Ectodermal cell (in vitro differentiated cells): ENCODE data around the gene NOD2.

Experiments used
- H3K27ac ChIP-seq: 2 replicates; pipeline ENCODE4 v1.7.0; 2013; ENCODE audit warnings: mild to moderate bottlenecking, low read depth, low read length; ENCODE audit not compliant: insufficient read depth, poor library complexity, severe bottlenecking
- H3K27me3 ChIP-seq: 2 replicates; pipeline ENCODE4 v1.7.0; 2013; ENCODE audit warnings: mild to moderate bottlenecking, low read length; ENCODE audit not compliant: insufficient read depth, control insufficient read depth, poor library complexity, severe bottlenecking
- H3K36me3 ChIP-seq: one replicate; pipeline ENCODE4 v1.7.0; 2013; ENCODE audit warnings: low read length; ENCODE audit not compliant: control insufficient read depth, insufficient read depth
- H3K4me1 ChIP-seq: one replicate; pipeline ENCODE4 v1.7.0; 2013; ENCODE audit warnings: low read length; ENCODE audit not compliant: control insufficient read depth, insufficient read depth
- H3K4me3 ChIP-seq: 2 replicates; pipeline ENCODE4 v1.7.0; 2013; ENCODE audit warnings: low read depth, low read length, control low read depth; ENCODE audit not compliant: insufficient read depth
- H3K9me3 ChIP-seq: 2 replicates; pipeline ENCODE4 v1.7.0; 2013; ENCODE audit warnings: mild to moderate bottlenecking, low read length, moderate library complexity; ENCODE audit not compliant: control insufficient read depth
- WGBS, 2 experiments: methylation state at CpG; one replicate each; pipeline ENCODE4 v1.1.7; 2013; ENCODE audit warnings: missing lambda C conversion rate in 2 of 2; 5-methylcytosine and 5-hydroxymethylcytosine counted together

NOD2 gene

DNA sequence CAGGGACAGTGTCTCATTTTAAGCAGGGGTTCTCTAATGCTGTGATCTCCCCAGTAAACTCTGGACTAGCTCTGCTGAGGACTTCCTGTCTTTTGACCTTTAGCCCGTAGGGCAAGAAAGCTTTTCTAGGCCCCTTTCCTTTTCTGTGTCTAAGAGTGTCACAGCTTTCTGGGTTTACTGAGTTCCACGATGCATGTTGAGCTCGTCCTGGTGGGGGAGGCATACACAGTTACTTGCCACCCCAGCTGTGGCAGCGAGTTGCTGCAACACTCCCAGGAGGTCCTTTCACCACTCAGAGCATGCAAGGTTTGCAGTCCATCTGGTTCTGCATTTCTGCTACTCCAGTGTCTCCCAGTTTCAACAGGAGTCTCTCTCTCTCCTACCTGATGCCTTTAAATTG is 23.7 kb downstream of the NOD2 start:
- no peak overlapping the region for H3K27ac ChIP-seq
- H3K4me1 ChIP-seq = no peaks in the 10 kb centered on the region
- 94 to 95% methylated on average over 4 of the region's 4 CpGs for WGBS, 2 experiments

DNA sequence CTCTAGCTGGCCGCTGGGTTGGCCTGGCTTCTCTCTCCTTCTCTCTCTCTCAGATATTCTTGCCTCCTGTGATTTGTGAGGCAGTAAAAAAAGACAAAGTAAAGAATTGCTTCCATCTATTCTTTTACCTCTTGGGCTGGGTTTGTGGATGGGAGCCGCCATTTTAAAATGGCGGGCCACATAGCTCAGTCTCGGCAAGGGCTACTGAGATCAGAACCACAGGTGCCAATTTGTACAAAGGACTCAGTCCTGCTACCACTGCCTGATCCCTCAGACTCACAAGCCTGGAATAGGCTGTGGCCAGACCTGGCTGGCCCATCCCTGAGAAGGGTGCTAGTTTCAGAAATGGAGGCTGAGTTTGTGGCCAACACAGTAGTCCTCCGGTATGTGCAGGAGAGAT is 24.1 kb downstream of the NOD2 start:
- WGBS, 2 experiments = 94 to 97% methylated on average over 5 of the region's 5 CpGs
- Histone ChIP-seq H3K4me1 (no peaks in the 10 kb centered on the region), H3K4me3 (no peak overlapping the region)

More for the DNA sequence above, 23.7 kb downstream of the NOD2 start:
- Histone ChIP-seq H3K36me3 (no peaks in the 10 kb centered on the region), H3K27me3 (no peaks in the 10 kb centered on the region), H3K4me3 (no peak overlapping the region), H3K9me3 (no peaks in the 10 kb centered on the region)

DNA sequence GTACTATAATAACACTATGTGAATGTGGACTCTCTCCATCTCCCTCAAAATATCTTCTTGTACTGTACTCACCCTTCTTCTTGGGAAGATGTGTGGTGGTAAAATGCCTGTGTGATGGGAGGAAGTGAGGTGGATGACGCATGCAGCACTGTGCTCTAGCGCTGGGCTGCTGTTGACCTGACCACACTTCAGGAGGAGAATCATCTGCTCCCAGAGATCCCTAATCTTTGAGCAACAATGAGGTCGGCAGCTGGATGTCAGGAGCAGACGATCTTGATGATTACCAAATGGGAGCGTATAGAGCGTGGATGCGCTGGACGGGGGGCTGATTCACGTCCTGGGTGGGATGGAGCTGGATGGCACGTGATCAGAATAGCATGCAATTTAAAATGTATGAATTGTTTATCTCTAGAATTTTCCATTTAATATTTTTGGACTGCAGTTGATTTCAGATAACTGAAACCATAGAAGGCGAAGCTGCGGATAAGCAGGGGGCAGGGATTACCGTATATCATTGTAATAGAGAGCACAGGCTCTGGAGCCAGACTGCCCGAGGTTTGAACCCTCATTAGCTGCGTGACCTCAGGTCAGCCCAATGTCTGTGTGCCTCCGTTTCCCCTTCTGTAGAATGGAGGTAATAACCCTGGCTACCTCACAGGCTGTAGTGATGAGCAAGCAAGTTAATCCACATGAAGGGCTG is 24.8 kb downstream of the NOD2 start:
- WGBS, 2 experiments = 93% methylated on average over 15 to 16 of the region's 16 CpGs
- Histone ChIP-seq H3K4me3 (no peak overlapping the region), H3K27ac (no peak overlapping the region)

More for the DNA sequence above, 24.1 kb downstream of the NOD2 start:
- no peaks in the 10 kb centered on the region for H3K27me3 ChIP-seq
- no peaks in the 10 kb centered on the region for H3K9me3 ChIP-seq
- H3K27ac ChIP-seq = no peak overlapping the region
- no peaks in the 10 kb centered on the region for H3K36me3 ChIP-seq

DNA sequence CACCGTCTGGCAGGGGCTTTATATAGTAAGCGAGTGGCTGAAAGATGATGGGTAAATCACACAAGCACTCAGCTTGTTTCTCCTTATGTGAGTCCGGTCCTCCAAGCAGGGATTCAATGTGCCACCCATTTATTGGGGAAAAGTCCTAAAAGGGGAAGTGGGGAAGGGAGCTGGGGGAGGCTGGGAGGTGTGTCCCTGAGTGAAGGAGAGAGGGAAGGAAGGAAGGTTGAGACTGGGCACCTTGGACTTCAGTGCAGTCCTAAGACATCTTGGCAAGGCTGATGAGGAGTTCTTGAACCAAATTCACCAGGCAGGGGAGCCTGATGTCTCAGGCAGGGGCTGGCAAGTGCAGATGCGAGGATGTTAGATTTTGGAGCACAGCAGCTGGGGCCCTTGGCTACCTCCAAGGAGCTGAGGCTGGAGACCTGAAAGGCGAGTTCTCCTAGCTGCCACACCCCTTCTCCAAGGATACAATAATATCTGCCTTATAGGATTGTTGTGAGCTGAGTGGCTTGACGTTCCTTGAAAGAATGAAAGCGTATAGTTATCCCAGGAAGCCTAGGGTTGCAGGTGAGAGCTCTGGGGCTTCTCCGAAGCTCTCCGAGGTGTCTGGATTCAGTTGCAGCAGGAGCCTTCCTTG is 25.5 kb downstream of the NOD2 start:
- 91% methylated on average over 8 to 9 of the region's 9 CpGs for WGBS, 2 experiments
- Histone ChIP-seq H3K27ac (no peak overlapping the region), H3K9me3 (no peaks in the 10 kb centered on the region), H3K27me3 (no peaks in the 10 kb centered on the region), H3K36me3 (no peaks in the 10 kb centered on the region), H3K4me3 (no peak overlapping the region), H3K4me1 (no peaks in the 10 kb centered on the region)

More for the DNA sequence above, 24.8 kb downstream of the NOD2 start:
- no peaks in the 10 kb centered on the region for H3K4me1 ChIP-seq
- no peaks in the 10 kb centered on the region for H3K27me3 ChIP-seq
- no peaks in the 10 kb centered on the region for H3K9me3 ChIP-seq
- no peaks in the 10 kb centered on the region for H3K36me3 ChIP-seq

DNA sequence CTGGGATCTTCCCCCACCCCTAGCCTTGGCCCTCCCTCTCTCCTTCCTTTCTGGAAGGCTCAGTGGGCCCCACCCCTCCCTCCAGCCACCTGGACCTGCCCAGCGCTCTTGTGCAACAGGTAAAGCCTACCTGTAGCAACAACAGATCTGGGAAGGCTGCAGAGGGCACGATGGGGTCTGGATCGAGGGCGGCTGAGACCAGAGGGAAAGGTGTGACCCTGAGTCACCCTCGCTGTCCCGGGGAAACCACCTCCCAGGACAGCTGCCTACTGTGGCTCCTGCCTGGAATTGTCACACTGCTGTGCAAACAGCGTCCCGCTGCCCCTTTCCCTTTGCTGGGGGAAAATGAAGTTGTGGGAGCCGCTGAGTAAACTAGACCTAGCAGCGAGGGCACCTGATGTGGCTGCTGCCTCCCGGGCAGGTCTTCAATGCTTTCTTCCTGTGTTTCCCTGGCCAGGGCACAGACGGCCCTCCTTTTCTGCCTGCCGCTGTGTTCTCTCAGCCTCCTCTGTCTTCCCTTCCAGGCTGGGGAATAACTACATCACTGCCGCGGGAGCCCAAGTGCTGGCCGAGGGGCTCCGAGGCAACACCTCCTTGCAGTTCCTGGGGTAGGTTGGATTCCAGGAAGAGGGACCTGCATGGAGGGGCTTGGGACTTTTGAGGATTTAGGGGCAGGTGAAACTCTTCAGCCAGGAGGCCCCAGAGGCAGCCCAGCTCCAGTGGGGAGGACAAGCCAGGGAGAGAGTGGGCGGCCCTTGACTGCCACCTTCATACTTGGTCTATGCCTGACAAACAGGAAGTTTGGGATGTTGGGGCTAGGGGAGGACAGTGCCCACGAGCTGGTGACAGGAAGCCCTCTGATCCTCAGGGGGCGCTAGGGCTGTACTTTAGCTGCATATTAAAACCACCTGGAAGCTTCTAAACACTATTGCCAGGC is 26.3 kb downstream of the NOD2 start:
- H3K4me3 ChIP-seq = no peak overlapping the region
- H3K27me3 ChIP-seq = no peaks in the 10 kb centered on the region
- no peaks in the 10 kb centered on the region for H3K9me3 ChIP-seq
- no peak overlapping the region for H3K27ac ChIP-seq
- 86% methylated on average over 20 of the region's 20 CpGs for WGBS, 2 experiments
- H3K4me1 ChIP-seq = no peaks in the 10 kb centered on the region
- no peaks in the 10 kb centered on the region for H3K36me3 ChIP-seq

DNA sequence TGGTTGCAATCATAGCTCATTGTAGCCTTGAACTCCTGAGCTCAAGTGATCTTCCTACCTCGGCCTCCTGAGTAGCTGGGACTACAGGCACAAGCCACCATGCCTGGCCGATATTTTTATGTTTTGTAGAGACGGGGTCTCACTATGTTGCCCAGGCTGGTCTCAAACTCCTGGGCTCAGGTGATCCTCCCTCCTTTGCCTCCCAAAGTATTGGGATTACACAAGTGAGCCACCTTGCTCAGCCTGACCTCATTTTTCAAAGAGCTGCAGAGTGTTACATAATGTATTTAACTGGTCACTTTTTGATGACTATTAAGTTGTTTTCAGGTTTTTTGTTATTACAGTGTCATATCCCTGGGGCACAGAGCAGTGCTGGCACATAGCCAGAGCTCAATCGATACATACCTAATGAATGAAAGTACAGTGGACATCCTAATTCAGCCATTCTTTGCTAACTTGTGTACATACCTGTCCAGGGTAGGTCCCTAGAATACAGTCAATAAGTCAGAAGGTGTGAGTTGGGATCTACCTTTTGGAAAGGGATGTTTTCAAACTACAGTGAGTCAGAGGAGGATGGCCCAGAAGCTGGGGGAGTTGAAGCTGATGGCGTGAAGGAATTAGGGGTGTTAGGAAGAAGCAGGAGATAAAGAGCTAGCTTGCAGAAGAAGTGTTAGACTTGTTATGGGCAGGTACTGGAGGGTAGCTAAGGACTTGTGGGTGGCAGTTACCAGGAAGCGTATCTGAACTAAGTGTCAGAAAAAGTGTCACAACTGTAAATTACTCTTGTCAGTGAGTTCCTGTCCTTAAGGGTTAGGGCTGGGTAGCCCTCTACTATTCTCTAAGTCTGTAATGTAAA is 28.4 kb downstream of the NOD2 start:
- no peak overlapping the region for H3K4me3 ChIP-seq
- no peaks in the 10 kb centered on the region for H3K9me3 ChIP-seq
- H3K36me3 ChIP-seq = no peaks in the 10 kb centered on the region
- WGBS, 2 experiments = 91 to 93% methylated on average over 6 of the region's 6 CpGs
- H3K4me1 ChIP-seq = no peaks in the 10 kb centered on the region
- no peak overlapping the region for H3K27ac ChIP-seq
- H3K27me3 ChIP-seq = no peaks in the 10 kb centered on the region

DNA sequence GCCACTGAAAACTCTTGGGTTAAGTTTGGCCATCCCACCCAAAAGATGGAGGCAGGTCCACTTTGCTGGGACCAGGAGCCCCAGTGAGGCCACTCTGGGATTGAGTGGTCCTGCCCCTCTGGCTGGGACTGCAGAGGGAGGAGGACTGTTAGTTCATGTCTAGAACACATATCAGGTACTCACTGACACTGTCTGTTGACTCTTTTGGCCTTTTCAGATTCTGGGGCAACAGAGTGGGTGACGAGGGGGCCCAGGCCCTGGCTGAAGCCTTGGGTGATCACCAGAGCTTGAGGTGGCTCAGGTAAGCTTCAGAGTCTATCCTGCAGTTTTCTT is 29.0 kb downstream of the NOD2 start:
- WGBS, 2 experiments = 93 to 100% methylated on average over 1 of the region's 1 CpG
- H3K4me3 ChIP-seq = no peak overlapping the region
- no peak overlapping the region for H3K27ac ChIP-seq
- no peaks in the 10 kb centered on the region for H3K4me1 ChIP-seq
- H3K36me3 ChIP-seq = no peaks in the 10 kb centered on the region
- H3K27me3 ChIP-seq = no peaks in the 10 kb centered on the region
- no peaks in the 10 kb centered on the region for H3K9me3 ChIP-seq

DNA sequence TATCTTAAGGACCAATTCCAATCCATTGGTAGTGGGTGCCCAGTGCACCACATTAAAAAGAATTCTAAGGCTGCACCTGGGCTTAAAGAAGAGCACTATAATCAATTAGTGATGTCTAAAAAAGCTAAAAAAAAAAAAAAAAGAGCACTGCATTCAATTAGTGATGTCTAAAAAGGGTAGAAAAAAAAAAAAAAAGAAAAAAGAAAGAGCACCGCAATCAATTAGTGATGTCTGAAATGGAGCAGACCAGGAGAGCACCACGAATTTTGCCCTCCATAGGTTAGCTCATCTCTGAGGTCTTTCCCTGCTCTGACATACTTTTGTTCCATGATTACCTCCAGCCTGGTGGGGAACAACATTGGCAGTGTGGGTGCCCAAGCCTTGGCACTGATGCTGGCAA is 29.6 kb downstream of the NOD2 start:
- H3K27ac ChIP-seq = no peak overlapping the region
- H3K4me1 ChIP-seq = no peaks in the 10 kb centered on the region
- H3K36me3 ChIP-seq = no peaks in the 10 kb centered on the region
- H3K27me3 ChIP-seq = no peaks in the 10 kb centered on the region
- no peaks in the 10 kb centered on the region for H3K9me3 ChIP-seq
- WGBS, 2 experiments = 80 to 81% methylated on average over 2 of the region's 2 CpGs
- no peak overlapping the region for H3K4me3 ChIP-seq

DNA sequence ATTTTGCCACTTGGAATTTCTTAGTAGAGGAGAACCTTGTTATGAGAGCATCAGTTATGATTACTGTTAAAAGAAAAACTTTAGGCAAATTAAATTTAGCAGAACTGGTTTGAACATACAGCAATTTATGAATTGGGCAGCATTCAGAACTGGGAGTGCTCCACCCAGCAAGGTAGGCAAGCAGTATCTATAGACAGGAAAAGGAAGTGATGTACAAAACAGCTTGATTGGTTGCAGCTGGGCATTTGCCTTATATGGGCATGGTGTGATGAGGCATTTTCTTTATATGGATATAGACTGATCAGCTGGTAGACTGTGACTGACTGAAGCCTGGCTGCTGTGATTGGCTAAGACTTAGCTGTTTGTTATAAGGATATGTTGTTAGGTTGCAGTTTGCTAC is 30.9 kb downstream of the NOD2 start:
- H3K27me3 ChIP-seq = no peaks in the 10 kb centered on the region
- no peaks in the 10 kb centered on the region for H3K4me1 ChIP-seq
- H3K27ac ChIP-seq = no peak overlapping the region
- H3K36me3 ChIP-seq = no peaks in the 10 kb centered on the region
- no peak overlapping the region for H3K4me3 ChIP-seq
- H3K9me3 ChIP-seq = no peaks in the 10 kb centered on the region
